ENCODE data around the gene PPARGC1A. TPM values are rescaled to one million over a fixed set of nuclear protein-coding genes. Genes with fewer than 3 reads are reported as not detected.

PPARGC1A gene
- total and polyA plus RNA-seq, 2 of the 13 experiments (the other 11 are each of a cell fraction or from before 2014, with no cell fraction given), result 20.7 to 37.3 TPM

GRCh38 chr4:23819041-23819511, 70.8 kb downstream of the PPARGC1A start:
- no peak overlapping the region for H3K4me2 ChIP-seq (ENCODE audit: low read depth, low read length)
- no peak for DNase-seq (ENCODE audit: low spot score)
- no peak overlapping the region for H2AFZ ChIP-seq (ENCODE audit: low read length)
- H3K36me3 ChIP-seq (replicated peaks in 1 of 2; ENCODE audit: control insufficient read depth in 1 of 2, insufficient read depth in 2 of 2, low read length in 2 of 2), result peaks cover 5 to 66% of the 10 kb centered on the region in 2 experiments
- H3K9ac ChIP-seq (ENCODE audit: insufficient read depth, low read depth, low read length), result no peak overlapping the region
- no peak overlapping the region for H3K4me3 ChIP-seq (replicated peaks in 1 of 3; ENCODE audit: insufficient read depth in 1 of 3, low read depth in 2 of 3, low read length in 3 of 3)
- intact Hi-C loops (cut with micrococcal nuclease; ENCODE audit: unreplicated experiment) (no loop called here), in situ Hi-C loops (cut with HindIII; ENCODE audit: extremely low pct_ligation_motif_present, low pct_unique_long_range_greater_than_20kb) (no loop called here)
- POLR2A ChIA-PET, result no interaction called here
- no peak for FAIRE-seq
- no peak for ATAC-seq
- BruUV-seq (replicated peaks), result no TSS peak
- H3K27me3 ChIP-seq (ENCODE audit: control insufficient read depth in 1 of 2, insufficient read depth in 2 of 2, low read length in 2 of 2), result no peaks in the 10 kb centered on the region
- H4K20me1 ChIP-seq (ENCODE audit: insufficient read depth, low read length), result no peaks in the 10 kb centered on the region
- WGBS (ENCODE audit: low lambda C conversion rate), result 100% methylated on average over 1 of the region's 1 CpG
- no peaks in the 10 kb centered on the region for H3K79me2 ChIP-seq (ENCODE audit: insufficient read depth, low read length)
- no peak overlapping the region for H3K27ac ChIP-seq (ENCODE audit: extremely low read length, insufficient read depth, low read length)
- H3K4me1 ChIP-seq (ENCODE audit: insufficient read depth, low read length), result no peaks in the 10 kb centered on the region
- H3K9me3 ChIP-seq (ENCODE audit: low read length), result no peaks in the 10 kb centered on the region
- CTCF ChIA-PET (ENCODE audit: low intra/inter-chr PET ratio, low total read pairs), result no interaction called here
- TF ChIP-seq ZNF460 (CRISPR knock-in tag; IDR thresholded peaks at IDR 0.05; ENCODE audit: borderline replicate concordance) (no peak), ZGPAT (CRISPR knock-in tag; IDR thresholded peaks at IDR 0.05) (no peak), ZFP91 (CRISPR knock-in tag; IDR thresholded peaks at IDR 0.05; ENCODE audit: borderline replicate concordance) (no peak), JUN (CRISPR knock-in tag; IDR thresholded peaks at IDR 0.05) (no peak), KLF12 (CRISPR knock-in tag; IDR thresholded peaks at IDR 0.05; ENCODE audit: borderline replicate concordance) (no peak), ZNF567 (CRISPR knock-in tag; IDR thresholded peaks at IDR 0.05; ENCODE audit: borderline replicate concordance) (no peak), NR0B2 (CRISPR knock-in tag; IDR thresholded peaks at IDR 0.05) (no peak), PHF5A (CRISPR knock-in tag; IDR thresholded peaks at IDR 0.05; ENCODE audit: low read depth, unreplicated experiment) (no peak), ZNF773 (CRISPR knock-in tag; IDR thresholded peaks at IDR 0.05; ENCODE audit: borderline replicate concordance) (no peak), ZNF766 (CRISPR knock-in tag; IDR thresholded peaks at IDR 0.05; ENCODE audit: borderline replicate concordance) (no peak), NCOA2 (CRISPR knock-in tag; IDR thresholded peaks at IDR 0.05) (no peak), ZNF20 (CRISPR knock-in tag; IDR thresholded peaks at IDR 0.05) (no peak), ZNF138 (CRISPR knock-in tag; IDR thresholded peaks at IDR 0.05; ENCODE audit: low read depth) (no peak), ZNF740 (CRISPR knock-in tag; IDR thresholded peaks at IDR 0.05) (no peak), SALL1 (CRISPR knock-in tag; IDR thresholded peaks at IDR 0.05) (no peak), ARID5B (CRISPR knock-in tag; IDR thresholded peaks at IDR 0.05) (no peak), ZFY (CRISPR knock-in tag; IDR thresholded peaks at IDR 0.05) (no peak), ZNF616 (CRISPR knock-in tag; IDR thresholded peaks at IDR 0.05; ENCODE audit: low read depth) (no peak)

Data from HepG2 (cell line).